Ishikawa (cell line): ENCODE results near the gene COPE.

Experiments
- CEBPB ChIP-seq: IDR thresholded peaks from 2 replicates; pipeline ENCODE4 v1.6.1; 2012
- MAX ChIP-seq: IDR thresholded peaks from 2 replicates; pipeline ENCODE4 v1.6.1; 2012
- RAD21 ChIP-seq: IDR thresholded peaks from 2 replicates; pipeline ENCODE4 v1.6.1; 2012; ENCODE audit warnings: low read depth
- REST ChIP-seq: IDR thresholded peaks from 2 replicates; pipeline ENCODE4 v1.6.1; 2012; ENCODE audit warnings: low read depth, mild to moderate bottlenecking
- TAF1 ChIP-seq: IDR thresholded peaks from 2 replicates; pipeline ENCODE4 v1.6.1; 2012; ENCODE audit warnings: low read depth, mild to moderate bottlenecking

- TF ChIP-seq RAD21: no peak
- no peak for TF ChIP-seq REST
- no peak for TF ChIP-seq TAF1
- TF ChIP-seq CEBPB: no peak
- TF ChIP-seq MAX: no peak
Measured at GRCh38 chr19:18948075-18948975, 29.1 kb upstream of the COPE start.
